NCI-H2081 treated with DMSO at 0.1 percent for 48 hours (cell line): Measurements from ENCODE around the gene ATOH1.

Experiments
- DNase-seq: peaks from one replicate; lab custom pipeline; 2025; lab: John Stamatoyannopoulos, UW

The ATOH1 gene

DNA sequence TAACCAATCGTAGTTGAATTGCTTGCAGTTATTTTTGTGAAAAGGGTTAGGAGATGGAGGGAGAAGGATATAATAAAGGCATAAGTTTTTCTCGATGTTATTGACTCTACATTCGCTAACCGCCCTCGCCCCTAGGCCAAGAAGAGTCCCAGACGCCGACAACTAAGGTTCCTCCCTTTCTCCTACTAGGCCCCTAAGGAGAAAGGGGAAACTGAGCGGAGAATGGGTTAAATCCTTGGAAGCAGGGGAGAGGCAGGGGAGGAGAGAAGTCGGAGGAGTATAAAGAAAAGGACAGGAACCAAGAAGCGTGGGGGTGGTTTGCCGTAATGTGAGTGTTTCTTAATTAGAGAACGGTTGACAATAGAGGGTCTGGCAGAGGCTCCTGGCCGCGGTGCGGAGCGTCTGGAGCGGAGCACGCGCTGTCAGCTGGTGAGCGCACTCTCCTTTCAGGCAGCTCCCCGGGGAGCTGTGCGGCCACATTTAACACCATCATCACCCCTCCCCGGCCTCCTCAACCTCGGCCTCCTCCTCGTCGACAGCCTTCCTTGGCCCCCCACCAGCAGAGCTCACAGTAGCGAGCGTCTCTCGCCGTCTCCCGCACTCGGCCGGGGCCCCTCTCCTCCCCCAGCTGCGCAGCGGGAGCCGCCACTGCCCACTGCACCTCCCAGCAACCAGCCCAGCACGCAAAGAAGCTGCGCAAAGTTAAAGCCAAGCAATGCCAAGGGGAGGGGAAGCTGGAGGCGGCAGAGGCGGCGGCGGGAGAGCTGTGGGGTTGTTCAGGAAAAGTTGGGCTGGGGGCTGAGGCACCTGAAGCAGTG lies 5.9 kb downstream of the ATOH1 start:
- no peak for DNase-seq

GRCh38 chr4:93835929-93836328 lies 7.4 kb downstream of the ATOH1 start:
- DNase-seq = no peak

DNA sequence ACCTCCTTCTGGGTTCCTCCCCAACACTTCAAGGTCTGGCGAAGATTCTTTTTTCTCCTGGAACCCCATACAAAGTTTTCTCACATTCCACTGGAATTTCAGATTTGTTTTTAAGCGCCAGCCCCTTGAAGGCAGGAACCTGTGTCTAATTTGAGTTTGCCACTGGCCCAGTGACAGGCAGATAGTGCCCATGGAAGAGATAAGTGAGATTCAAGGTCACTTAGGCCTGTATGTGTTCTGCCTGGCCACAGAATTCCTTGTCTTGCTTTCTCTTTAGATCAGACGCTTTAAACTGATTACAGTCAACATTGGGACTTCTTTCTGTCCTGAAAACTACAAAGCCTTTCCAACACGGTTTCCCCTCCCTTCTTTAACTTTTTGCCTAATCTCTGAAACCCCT lies 11.2 kb downstream of the ATOH1 start:
- no peak for DNase-seq

- no peak for DNase-seq
Measured at GRCh38 chr4:93841803-93842345, 13.3 kb downstream of the ATOH1 start.

- DNase-seq = no peak
Measured at GRCh38 chr4:93842601-93843252, 14.2 kb downstream of the ATOH1 start.

DNA sequence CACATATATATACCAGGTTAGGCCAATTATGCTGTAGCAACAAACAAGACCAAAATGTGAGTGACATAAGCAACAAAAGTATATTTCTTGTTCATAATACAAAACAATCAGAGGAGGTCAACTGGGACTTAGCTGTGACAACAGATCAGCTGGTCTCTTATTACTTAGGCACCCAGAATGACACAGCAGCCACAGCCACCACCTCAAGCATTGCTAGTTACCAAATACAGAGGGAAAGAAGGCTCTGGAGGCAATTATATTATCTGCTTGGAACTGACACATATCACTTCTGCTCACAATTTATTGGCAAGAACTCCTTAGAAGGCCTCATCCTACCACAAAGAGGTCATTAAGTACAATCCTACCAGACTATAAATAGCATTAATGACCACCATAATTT lies 15.2 kb downstream of the ATOH1 start:
- DNase-seq = no peak

GRCh38 chr4:93852680-93853079 lies 24.1 kb downstream of the ATOH1 start:
- DNase-seq = no peak

- no peak for DNase-seq
Measured at GRCh38 chr4:93855926-93856325, 27.4 kb downstream of the ATOH1 start.

DNA sequence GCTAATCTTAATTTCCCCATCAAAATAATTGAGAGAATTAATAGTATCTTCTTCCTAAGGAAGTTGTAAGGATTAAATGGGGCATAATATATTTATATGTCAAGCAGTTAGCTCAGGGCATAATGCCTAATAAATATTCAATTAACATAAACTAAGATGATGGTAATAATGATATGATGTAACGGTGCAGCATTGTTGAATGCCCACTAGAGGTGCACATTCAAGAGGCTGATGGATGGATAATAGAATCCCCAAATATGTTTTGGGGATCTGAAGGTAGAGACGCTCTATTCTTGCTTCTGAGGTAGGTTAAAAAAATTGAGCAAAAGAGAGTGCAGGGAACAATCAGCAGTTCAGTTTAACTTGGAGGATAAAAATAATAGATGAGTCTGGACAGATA lies 37.1 kb downstream of the ATOH1 start:
- no peak for DNase-seq

- DNase-seq = no peak
Measured at GRCh38 chr4:93867416-93868001, 39.0 kb downstream of the ATOH1 start.

DNA sequence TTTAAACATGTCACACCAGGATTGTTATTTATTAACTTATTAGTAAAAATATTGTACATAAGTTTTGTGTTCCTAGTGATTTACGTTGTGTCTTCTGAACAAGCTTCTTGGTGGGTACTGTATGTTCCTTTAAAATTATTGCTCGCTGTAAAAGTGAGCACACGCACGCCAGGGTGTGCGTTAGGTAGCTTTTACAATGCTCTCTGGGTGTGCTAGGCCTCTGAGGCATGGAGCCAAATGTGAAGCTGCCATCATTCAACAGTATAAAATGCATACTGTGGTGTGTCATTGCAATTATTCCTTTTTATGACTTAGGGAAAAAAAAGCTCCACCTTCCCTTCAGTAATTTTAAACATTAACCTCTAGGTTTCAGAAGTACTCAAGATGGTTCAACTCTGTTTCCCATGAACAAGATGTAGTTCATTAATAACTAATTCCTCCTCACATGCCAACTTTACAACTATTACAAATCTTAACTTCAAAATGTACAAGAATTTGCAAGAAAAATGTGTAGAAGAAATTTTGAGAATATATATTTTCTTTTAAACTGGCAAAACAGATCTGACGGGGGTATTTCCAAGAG lies 42.4 kb downstream of the ATOH1 start:
- DNase-seq = no peak

GRCh38 chr4:93876754-93877153 lies 48.2 kb downstream of the ATOH1 start:
- DNase-seq = no peak

DNA sequence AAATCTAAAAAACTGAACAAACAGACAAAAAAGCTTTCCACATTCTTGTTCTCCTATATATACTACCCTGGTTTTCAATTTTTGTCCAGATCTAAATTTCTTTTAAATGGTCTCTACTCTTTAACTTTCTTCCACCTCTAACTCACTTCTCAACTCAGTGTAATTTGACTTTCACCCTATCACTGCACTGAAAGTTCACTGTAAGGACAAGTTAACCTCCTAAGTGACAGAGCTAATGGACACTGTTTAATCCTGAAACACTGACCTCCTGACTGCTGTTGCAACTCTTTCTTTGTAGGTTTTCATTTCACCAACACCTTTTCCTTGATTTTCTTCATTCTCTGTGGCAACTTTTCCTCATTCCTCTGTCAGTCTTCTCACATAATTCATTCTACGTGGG lies 50.0 kb downstream of the ATOH1 start:
- DNase-seq = no peak

- no peak for DNase-seq
Measured at GRCh38 chr4:93879919-93880318, 51.4 kb downstream of the ATOH1 start.
